Astrocyte (in vitro differentiated cells and primary cell): ENCODE data around the gene SNX3.

Experiments used
- EZH2 ChIP-seq: IDR thresholded peaks from 2 replicates; pipeline ENCODE4 v1.6.1; 2012; ENCODE audit warnings: mild to moderate bottlenecking, low read length, inconsistent platforms; ENCODE audit not compliant: insufficient read depth
- TF ChIP-seq, protein P1 (sequence below): IDR thresholded peaks from 2 replicates; pipeline ENCODE4 v1.5.1; 2011; ENCODE audit warnings: low read depth, mild to moderate bottlenecking, inconsistent platforms, low read length, moderate library complexity; ENCODE audit not compliant: insufficient read depth

DNA sequence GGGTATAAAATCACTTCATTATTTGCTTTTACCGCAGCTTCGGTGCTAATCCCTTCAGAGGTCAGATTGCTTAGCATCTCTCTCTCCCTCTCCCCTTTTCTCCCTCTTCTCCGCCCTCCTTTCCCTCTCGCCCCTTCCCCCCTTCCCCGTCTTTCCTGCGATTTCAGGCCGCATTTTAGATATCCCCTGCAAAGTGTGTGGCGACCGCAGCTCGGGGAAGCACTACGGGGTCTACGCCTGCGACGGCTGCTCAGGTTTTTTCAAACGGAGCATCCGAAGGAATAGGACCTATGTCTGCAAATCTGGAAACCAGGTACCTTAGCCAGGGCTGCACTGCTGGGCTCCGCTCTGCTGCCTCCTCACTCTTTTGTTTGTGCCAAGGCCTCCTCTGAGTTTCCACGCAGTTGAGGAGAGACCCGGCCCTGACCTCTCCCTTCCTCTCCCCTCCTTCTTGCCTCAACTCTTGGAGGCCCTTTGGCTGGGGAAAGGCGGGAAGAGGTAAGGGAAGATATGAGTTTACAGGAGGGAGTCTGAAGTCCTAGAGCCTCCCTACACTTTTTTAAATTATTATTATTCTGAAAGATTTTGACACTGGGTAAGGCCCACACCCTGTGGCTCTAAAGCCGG lies 89.4 kb downstream of the SNX3 start:
- TF ChIP-seq, protein P1, sequence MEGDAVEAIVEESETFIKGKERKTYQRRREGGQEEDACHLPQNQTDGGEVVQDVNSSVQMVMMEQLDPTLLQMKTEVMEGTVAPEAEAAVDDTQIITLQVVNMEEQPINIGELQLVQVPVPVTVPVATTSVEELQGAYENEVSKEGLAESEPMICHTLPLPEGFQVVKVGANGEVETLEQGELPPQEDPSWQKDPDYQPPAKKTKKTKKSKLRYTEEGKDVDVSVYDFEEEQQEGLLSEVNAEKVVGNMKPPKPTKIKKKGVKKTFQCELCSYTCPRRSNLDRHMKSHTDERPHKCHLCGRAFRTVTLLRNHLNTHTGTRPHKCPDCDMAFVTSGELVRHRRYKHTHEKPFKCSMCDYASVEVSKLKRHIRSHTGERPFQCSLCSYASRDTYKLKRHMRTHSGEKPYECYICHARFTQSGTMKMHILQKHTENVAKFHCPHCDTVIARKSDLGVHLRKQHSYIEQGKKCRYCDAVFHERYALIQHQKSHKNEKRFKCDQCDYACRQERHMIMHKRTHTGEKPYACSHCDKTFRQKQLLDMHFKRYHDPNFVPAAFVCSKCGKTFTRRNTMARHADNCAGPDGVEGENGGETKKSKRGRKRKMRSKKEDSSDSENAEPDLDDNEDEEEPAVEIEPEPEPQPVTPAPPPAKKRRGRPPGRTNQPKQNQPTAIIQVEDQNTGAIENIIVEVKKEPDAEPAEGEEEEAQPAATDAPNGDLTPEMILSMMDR, result no peak
- peak; percentile 48 for TF ChIP-seq EZH2
